T-helper 1 cell treated with Interleukin-12 subunit alpha and Interleukin-12 subunit beta and Interleukin-4 antibody, amounts not matched to agents 30 μg/mL and 1 μg/mL, for 36 hours (primary cell): Measurements from ENCODE around the gene UCP2.
A peak's percentile ranks its signal among the peaks of the same experiment; 100 is the strongest.

ENCODE experiments used
- H3K27ac Mint-ChIP-seq: one replicate; pipeline ENCODE4 v1.8.0; 2021; ENCODE audit warnings: mild to moderate bottlenecking, mixed read lengths
- H3K27me3 Mint-ChIP-seq: one replicate; pipeline ENCODE4 v1.8.0; 2021; ENCODE audit warnings: low read depth, mixed read lengths
- H3K36me3 Mint-ChIP-seq: one replicate; pipeline ENCODE4 v1.8.0; 2021; ENCODE audit warnings: low read depth, mixed read lengths
- H3K4me1 Mint-ChIP-seq: one replicate; pipeline ENCODE4 v1.8.0; 2021; ENCODE audit warnings: low read depth, mixed read lengths
- H3K4me3 Mint-ChIP-seq: one replicate; pipeline ENCODE4 v1.8.0; 2021; ENCODE audit warnings: mild to moderate bottlenecking, moderate library complexity, mixed read lengths
- H3K9me3 Mint-ChIP-seq: one replicate; pipeline ENCODE4 v1.8.0; 2021; ENCODE audit warnings: mixed read lengths

Gene UCP2

DNA sequence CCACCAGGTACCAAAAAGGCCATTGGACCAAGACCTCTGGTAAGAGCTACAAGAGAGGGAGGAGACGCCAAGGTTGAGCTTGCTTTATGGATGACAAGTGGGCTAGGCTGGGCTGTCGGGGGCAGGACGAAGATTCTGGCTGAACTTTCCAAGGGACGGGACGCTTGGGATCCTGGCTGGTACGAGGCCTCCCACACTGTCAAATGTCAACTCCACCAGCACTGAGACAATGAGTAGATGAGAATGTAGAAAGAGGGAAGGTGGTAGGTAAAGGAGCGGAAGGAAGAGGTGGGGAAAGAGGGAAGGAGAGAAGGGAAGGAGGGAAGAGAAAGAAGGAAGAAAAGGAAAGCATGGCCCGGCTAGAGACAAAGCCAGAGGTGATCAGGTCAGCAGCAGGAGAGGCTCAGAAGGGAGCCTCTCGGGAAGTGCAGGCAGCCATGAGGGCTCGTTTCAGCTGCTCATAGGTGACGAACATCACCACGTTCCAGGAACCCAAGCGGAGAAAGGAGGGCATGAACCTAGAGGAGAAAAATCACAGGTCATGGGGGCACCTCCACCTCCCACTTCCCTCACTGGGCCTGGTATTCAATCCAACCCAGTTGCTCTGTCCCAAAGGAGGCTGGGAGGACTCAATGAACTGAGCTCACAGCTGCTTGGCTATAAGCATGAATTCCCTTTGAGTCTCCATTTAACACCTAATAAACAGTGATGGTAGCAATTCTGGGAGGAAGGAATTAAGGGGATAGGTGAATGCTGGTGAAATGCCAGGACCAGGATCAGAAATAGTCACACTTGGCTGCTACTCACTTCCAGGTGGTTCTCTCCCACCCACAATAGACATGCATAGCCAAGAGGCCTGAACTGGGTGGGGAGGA lies 7.8 kb downstream of the UCP2 start:
- H3K27me3 Mint-ChIP-seq = no peaks in the 10 kb centered on the region
- peaks cover 64% of the 10 kb centered on the region for H3K36me3 Mint-ChIP-seq

DNA sequence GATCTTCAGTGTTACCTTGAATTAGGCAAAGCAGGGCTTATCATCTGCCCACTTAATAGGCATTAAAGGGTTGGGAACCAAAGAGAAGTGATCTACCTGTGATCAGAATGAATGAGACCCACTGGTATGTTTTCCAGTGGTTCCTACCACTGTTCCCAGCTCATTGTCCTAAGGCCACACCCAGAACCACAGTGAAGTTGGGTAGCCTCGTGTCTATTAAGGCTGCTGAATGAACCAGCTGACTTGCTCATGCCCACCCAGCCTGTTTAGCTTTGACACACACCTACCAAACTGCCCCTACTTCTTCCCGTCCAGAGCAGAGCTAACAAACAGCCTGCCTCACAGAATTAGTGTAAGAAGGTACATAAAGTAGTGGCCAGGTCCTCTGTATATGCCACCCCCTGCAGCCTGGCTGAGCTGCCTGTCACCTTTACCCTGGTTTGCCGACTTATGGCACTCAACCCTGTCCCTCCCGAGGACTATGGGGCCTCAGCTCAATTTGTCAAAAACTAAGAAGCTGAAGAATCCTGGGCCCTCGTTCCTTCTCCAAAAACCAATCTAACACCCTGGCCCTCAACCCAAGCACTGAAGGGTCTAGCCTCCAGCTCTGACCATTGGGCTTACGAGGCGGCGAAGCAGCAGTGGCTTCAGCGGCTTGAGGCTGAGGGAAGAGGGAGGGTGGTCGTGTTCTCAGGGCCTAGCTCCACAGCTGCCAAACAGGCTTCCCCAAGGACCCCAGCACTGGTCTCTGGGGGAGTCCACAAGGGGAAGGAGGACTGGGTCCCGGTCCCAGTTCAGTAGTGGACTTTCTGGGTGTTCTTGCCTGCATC lies 9.8 kb downstream of the UCP2 start:
- peak overlapping the region; percentile 89 for H3K27ac Mint-ChIP-seq
- peak overlapping the region; percentile 34 for H3K4me3 Mint-ChIP-seq
- peaks cover 46% of the 10 kb centered on the region for H3K36me3 Mint-ChIP-seq
- H3K27me3 Mint-ChIP-seq = no peaks in the 10 kb centered on the region
- peaks cover 74% of the 10 kb centered on the region for H3K4me1 Mint-ChIP-seq
- no peaks in the 10 kb centered on the region for H3K9me3 Mint-ChIP-seq

More for the DNA sequence above, 7.8 kb downstream of the UCP2 start:
- peak overlapping the region; percentile 89 for H3K27ac Mint-ChIP-seq
- H3K9me3 Mint-ChIP-seq = no peaks in the 10 kb centered on the region
- H3K4me1 Mint-ChIP-seq = peaks cover 76% of the 10 kb centered on the region
- peak overlapping the region; percentile 59 for H3K4me3 Mint-ChIP-seq

DNA sequence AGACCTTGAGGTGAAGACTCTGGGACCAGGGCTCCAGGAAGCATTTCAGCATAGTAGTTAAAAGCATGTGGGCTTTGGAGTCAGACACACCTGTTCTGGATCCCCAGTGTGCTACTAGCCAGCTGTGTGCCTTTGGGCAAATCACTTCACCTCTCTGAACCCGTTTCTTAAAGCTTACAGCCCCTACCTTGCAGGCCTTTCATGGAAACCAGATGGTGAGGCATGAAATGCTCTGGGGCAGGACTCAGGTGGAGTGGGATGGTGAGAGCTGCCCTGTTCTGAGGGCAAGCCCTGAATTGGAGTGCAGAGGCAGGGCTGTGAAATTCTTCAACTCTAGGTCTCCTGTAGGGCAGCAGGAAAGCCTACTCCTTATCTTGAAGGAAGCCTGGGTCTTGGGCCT lies 10.5 kb downstream of the UCP2 start:
- no peak overlapping the region for H3K4me3 Mint-ChIP-seq
- peaks cover 70% of the 10 kb centered on the region for H3K4me1 Mint-ChIP-seq
- peaks cover 39% of the 10 kb centered on the region for H3K36me3 Mint-ChIP-seq
- no peaks in the 10 kb centered on the region for H3K9me3 Mint-ChIP-seq
- no peaks in the 10 kb centered on the region for H3K27me3 Mint-ChIP-seq
- H3K27ac Mint-ChIP-seq = peak overlapping the region; percentile 71

DNA sequence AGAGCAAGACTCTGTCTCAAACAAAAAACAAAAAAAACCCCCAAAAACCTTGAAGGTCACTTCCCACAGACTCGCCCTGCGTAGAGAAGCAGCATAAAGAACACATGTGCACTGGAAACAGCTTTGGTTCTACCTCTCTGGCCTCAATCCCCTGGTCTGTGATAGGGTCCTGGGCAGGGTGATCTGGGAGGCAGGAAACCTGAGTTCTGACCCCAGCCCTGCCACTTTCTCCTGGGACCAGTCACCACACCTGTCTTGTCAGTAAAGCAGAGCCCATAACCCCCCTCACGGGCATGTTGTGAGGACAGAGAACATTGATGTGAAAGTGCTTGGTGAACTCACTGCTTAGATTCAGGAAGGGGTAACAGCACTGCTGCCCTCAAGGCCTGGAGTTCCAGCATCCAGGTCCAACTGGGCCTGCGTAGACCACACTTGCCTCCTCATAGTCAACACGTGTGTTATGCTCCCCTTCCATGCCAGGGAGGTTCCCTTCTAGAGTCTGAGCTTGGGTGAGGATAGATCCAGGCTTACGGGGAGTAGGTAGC lies 11.4 kb downstream of the UCP2 start:
- no peaks in the 10 kb centered on the region for H3K27me3 Mint-ChIP-seq
- H3K36me3 Mint-ChIP-seq = peaks cover 33% of the 10 kb centered on the region
- peaks cover 65% of the 10 kb centered on the region for H3K4me1 Mint-ChIP-seq
- no peak overlapping the region for H3K4me3 Mint-ChIP-seq
- no peaks in the 10 kb centered on the region for H3K9me3 Mint-ChIP-seq
- H3K27ac Mint-ChIP-seq = peak overlapping the region; percentile 58

DNA sequence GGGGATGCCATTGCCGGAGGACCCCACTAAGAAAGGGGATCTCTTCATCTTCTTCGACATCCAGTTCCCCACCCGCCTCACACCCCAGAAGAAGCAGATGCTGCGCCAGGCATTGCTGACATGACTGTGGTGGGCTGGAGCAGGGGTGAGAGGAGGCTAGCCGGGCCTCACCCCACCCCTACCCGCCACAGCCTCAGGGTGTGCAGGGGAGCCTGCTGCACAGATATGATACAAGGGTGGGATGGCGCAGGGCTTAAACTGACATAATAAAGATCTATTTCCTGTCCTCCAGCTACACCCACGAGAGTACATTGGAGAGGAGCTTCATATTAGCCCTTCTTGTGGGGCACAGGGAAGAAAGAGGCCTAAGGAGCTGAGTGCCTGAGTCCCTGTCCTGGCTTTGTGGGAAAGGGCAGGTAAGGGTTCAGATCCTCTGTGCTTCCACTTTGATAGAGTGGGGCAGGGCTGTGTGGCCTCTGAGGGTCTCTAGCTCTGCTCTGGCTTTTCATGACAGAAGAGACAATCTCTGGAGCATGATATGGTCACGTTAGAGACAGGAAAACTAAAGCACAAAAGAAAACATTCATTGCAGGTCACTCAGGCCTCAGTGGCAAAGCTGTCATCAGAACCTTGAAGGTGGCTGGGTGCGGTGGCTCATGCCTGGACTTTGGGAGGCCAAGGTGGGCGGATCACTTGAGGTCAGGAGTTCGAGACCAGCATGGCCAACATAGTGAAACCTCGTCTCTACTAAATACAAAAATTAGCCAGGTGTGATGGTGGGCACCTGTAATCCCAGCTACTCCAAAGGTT lies 12.4 kb downstream of the UCP2 start:
- H3K4me1 Mint-ChIP-seq = peaks cover 63% of the 10 kb centered on the region
- no peak overlapping the region for H3K4me3 Mint-ChIP-seq
- H3K27ac Mint-ChIP-seq = peak overlapping the region; percentile 72
- no peaks in the 10 kb centered on the region for H3K27me3 Mint-ChIP-seq
- H3K9me3 Mint-ChIP-seq = no peaks in the 10 kb centered on the region
- H3K36me3 Mint-ChIP-seq = peaks cover 22% of the 10 kb centered on the region

DNA sequence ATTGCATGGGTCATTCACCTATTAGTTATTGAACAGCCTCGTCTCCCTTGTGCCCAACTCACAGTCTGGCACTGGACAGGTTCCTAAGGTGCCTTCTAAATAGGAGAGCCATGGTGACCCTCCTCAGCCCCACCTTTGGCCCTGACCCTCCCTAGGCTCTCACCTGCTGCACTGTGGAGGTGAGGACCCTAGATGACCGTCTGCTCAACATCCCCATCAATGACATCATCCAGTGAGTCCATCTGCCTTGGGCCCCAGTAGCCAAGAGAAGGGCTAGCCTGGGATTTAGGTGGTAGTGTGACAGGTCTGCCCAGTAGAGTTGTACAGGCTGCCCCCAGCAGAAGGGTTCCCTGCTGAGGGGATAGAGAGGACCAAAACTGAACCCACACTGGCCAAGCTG lies 13.6 kb downstream of the UCP2 start:
- peaks cover 57% of the 10 kb centered on the region for H3K4me1 Mint-ChIP-seq
- H3K9me3 Mint-ChIP-seq = no peaks in the 10 kb centered on the region
- no peak overlapping the region for H3K4me3 Mint-ChIP-seq
- H3K27ac Mint-ChIP-seq = peak overlapping the region; percentile 72
- no peaks in the 10 kb centered on the region for H3K27me3 Mint-ChIP-seq
- H3K36me3 Mint-ChIP-seq = peaks cover 12% of the 10 kb centered on the region

DNA sequence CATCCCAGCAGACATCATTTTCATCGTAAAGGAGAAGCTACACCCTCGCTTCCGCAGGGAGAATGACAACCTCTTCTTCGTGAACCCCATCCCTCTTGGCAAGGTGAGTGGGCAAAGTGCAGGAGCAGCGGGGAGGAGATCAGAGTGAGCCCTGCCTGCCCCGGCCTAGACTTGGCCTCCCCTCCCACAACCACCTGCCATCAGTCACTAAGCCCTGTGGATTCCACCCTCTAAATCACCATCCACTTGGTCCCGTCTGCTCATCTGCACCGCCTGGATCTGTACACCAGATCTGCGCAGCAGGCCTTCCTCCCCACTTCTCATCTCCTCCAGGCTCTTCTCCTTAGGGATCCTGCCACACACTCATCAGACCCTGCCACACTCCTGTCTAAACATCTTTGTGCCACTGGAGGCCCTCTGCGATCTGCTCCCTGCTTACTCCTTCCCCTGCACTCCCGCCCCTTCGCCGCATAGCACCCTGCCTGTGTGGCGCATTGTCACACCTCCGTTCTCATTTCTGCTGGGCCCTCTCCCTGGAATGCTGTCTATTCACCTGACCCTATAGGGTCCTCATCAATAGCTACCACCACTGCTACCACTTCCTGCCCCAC lies 14.2 kb downstream of the UCP2 start:
- Mint-ChIP-seq H3K27ac (peak overlapping the region; percentile 72), H3K4me3 (no peak overlapping the region), H3K27me3 (no peaks in the 10 kb centered on the region), H3K9me3 (no peaks in the 10 kb centered on the region), H3K4me1 (peaks cover 55% of the 10 kb centered on the region), H3K36me3 (peaks cover 8% of the 10 kb centered on the region)

DNA sequence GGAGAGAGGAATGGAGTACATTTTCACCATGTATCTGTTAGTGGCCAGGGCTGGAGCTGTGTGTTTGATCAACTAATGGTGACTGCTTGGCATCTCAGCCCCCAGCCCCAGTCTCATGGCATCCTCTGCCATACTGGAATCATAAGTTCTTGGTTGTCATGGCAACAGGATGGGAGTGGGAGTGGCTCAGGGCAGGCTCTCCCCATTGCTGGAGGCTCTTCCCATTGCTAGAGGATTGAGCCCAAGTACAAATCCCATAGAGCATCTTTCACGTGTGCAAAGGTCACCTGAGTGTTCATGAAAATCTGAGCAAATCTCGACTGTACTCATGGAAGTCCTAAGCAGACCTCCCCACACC lies 16.9 kb downstream of the UCP2 start:
- Mint-ChIP-seq H3K27ac (no peak overlapping the region), H3K4me1 (peaks cover 34% of the 10 kb centered on the region), H3K9me3 (no peaks in the 10 kb centered on the region), H3K27me3 (no peaks in the 10 kb centered on the region), H3K36me3 (no peaks in the 10 kb centered on the region), H3K4me3 (no peak overlapping the region)

DNA sequence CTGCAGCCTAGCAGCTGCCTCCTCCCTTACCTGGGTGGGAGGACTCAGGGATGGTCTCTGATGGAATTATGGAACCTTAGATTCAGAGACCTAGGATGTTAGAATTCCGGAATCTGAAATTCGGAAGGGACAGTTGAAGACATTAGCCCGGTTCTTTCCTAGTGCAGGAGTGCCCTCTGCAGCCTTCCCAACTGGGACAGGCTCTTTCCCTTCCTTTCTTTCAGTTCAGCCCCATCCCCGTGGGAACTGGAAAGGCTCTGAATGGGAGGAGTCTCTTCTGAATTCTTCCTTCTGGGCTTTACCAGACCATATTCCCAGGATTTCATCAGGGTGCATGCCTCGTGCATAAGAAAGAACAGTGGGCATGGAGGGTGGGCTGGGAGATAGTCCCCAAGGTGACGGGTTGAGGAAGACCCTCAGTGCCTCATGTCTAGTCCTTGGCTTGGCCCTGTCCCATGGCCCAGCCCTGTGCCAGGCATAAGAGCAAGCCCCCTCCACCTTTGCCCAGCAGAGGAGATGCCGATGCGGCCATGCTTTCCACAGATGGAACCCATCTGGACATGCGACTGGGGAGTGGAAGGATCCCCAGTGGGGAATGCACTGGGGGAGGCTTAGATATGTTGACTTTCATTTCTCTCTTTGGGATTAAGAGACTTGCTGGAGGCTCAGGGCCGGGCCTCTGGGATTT lies 17.4 kb downstream of the UCP2 start:
- H3K36me3 Mint-ChIP-seq = no peaks in the 10 kb centered on the region
- H3K27ac Mint-ChIP-seq = no peak overlapping the region
- peak overlapping the region; percentile 47 for H3K4me3 Mint-ChIP-seq
- H3K27me3 Mint-ChIP-seq = no peaks in the 10 kb centered on the region
- H3K9me3 Mint-ChIP-seq = no peaks in the 10 kb centered on the region
- H3K4me1 Mint-ChIP-seq = peaks cover 29% of the 10 kb centered on the region

DNA sequence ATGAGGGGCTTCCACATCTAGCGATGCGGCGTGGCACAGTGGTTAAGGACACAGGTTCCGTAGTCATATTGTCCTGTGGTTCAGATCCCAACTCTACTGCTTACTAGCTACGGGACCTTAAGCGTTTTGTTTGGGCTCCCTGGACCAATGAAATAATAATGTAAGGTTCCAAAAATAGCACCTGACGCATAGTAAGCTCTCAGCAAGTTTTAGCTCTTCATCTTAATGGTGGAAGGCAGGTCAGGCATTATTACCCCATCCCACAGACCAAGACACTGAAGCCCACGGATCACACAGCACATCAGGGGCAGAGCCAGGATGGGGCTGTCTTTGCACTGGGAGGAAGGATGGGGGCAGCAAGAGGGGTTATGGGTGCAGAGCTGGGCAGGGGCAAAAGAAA lies 18.8 kb downstream of the UCP2 start:
- Mint-ChIP-seq H3K9me3 (no peaks in the 10 kb centered on the region), H3K4me1 (peaks cover 16% of the 10 kb centered on the region), H3K27me3 (no peaks in the 10 kb centered on the region), H3K36me3 (no peaks in the 10 kb centered on the region), H3K27ac (no peak overlapping the region), H3K4me3 (no peak overlapping the region)

DNA sequence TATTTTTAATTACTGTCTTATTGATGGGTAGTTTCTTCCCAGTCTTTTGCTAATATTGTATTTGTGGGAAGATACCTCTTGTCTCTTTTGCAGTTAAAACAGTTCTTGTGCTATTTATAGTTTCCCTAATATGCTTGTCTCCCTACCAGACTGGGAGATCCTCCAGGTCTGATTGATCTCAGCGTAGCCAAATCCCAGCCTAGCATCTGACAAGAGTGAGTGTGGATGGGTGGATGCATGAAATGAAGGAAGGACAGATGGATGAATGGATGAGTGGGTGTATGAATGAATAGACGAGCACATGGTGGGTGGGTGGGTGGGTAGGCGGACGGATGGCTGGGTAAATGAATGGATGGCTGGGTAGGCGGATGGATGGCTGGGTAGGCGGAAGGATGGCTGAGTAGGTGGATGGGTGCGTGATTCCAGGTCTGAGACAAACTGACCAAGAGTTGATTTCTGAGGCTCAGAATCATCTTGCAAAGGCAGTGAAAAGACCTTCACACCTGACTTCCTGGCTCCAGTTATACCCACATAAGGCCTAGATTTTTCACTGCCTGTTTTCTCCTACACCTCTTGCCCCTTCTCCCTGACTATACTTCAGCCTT lies 20.4 kb downstream of the UCP2 start:
- Mint-ChIP-seq H3K36me3 (no peaks in the 10 kb centered on the region), H3K4me1 (peaks cover 15% of the 10 kb centered on the region), H3K27me3 (no peaks in the 10 kb centered on the region), H3K4me3 (no peak overlapping the region), H3K9me3 (no peaks in the 10 kb centered on the region), H3K27ac (no peak overlapping the region)

DNA sequence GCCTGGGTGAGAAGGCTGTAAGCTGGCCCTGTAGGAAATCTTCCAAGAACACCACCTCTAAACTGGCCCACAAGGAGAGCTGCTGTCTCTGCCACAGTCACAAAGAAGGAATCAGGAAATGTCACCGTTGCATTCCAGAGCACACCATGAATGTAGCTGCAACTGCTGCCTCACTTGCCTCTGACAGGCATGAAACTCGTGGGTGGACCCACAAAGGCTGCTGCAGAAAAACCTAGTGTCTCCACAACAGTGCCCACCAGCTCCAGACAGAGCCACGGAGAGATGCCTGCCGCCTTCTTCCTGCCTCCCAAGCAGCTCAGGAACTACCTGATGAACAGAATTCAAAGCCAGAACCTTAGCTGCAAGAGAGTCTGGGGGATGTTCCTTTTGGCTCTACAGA lies 21.3 kb downstream of the UCP2 start:
- Mint-ChIP-seq H3K27me3 (peaks cover 3% of the 10 kb centered on the region), H3K4me3 (no peak overlapping the region), H3K9me3 (no peaks in the 10 kb centered on the region), H3K36me3 (no peaks in the 10 kb centered on the region), H3K27ac (no peak overlapping the region), H3K4me1 (peaks cover 15% of the 10 kb centered on the region)

DNA sequence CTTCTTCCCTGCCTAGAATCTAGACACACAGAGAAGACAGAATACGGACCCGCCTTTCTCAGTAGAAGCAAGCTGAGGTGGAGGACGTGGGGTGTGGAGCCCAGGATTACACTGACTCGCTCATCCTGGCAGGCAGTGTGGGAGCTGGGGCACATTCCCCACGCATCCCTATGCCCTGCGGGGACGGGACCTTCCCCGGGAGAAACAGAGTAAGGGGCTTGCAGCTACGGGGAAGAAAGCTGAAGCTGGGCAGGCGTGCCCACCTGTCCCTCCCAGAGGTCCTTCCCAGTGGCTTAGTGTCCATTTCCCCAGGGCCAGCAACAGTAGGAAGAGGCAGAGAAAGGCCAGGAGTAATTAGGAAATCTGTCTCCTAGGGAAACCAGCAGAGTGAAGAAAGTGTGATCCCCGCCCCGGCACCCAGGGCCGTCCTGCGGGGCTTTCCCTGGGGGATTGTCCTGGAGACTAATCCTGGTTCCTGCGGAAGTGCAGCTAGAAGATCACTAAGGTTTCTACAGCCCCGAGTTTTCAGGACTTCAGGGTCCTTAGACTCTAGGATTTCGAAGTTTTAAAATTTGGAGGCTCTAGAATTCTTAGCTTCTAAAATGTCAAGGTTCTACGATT lies 24.0 kb downstream of the UCP2 start:
- Mint-ChIP-seq H3K9me3 (no peaks in the 10 kb centered on the region), H3K27ac (no peak overlapping the region), H3K4me1 (peaks cover 4% of the 10 kb centered on the region), H3K27me3 (peaks cover 3% of the 10 kb centered on the region), H3K36me3 (no peaks in the 10 kb centered on the region), H3K4me3 (no peak overlapping the region)
